T-helper 2 cell (primary cell): ENCODE measurements around the gene KCNIP4.

Experiments used
- DNase-seq, 5 experiments: peaks; one replicate each; pipeline versions ENCODE4 v3.0.0 to v3.0.0-alpha.2; 2012 to 2022

KCNIP4 gene

DNA sequence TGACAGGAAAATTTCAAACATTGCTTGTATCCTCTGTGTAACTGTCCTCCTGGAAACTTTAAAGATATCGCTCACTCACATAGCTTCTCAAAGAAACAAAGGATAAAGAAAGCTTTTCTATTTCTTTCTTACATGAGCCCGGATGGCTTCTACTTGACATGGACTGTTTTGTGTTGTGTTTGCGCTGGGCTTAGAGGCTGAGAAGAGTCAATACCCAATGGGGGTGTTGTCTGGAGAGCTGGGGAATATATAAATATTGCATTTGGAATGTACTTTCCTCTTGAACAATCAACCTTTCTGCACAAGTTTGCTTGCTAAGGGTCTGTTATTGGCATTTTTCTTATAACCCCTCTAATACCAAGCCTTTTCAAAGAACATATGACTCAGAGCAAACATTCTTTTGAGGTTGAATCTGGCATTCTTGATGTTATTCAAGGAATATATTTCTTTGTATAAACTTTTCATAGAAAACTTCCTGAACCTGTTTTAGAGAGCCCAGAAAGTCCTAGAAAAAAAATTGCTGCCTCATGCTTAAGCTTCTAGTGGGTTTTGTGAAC is 916.4 kb downstream of the KCNIP4 start:
- no peak for DNase-seq

DNA sequence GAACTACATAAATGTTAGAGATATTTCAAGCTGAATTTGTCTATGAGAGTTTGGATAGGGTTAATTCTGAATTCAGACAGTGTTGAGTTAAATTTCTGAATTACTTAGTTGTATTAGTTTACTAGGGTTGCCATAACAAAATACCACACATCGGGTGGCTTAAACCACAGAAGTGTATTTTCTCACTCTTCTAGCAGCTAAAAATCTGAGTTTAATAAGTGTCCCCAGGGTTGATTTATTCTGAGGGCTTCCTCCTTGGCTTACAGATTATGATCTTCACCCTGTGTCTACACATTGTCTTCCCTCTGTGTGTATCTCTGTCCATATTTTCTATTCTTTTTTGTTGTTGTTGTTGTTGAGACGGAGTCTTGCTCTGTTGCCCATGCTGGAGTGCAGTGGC is 929.8 kb downstream of the KCNIP4 start:
- DNase-seq: no peak

DNA sequence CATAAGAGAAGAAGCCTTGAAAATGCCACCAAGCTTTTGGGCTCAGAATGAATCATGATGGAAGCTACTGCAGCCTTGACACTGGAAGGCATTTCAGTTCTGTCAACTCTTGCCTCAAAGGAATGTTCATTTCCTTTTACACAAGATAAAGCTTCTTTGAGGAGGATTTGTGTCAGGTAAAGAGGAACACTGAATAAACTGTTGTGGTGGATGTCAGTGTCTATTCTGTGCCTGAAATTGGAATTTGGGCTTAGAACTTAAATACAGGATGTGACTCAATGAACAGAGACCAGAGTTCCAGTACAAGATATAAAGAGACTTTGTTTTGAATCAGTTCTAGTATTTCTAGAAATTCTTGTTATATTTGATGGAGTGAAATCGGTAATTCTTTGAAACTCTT is 935.1 kb downstream of the KCNIP4 start:
- DNase-seq: no peak

DNA sequence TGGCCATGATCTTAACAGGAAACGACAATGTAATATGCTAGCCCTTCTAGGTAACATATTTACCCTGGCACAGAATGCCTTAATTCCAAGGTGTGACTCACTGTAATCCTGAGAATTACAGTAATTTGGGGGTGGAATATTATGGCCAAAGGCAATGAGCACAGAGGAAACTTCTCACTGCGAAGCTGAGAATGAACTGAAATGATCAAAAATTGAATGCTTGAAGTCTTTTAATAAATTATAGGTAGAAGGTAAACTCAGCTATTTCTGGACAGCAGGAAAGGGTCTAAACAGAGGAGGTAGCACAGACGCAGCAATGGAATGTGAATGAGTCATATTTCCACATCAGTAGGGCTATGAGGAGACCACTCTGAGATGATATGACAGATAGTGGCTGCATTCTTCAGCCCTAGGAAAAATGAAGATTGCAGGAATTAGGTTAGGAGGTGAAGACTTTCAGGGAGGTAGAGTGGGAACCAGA is 935.7 kb downstream of the KCNIP4 start:
- no peak for DNase-seq

DNA sequence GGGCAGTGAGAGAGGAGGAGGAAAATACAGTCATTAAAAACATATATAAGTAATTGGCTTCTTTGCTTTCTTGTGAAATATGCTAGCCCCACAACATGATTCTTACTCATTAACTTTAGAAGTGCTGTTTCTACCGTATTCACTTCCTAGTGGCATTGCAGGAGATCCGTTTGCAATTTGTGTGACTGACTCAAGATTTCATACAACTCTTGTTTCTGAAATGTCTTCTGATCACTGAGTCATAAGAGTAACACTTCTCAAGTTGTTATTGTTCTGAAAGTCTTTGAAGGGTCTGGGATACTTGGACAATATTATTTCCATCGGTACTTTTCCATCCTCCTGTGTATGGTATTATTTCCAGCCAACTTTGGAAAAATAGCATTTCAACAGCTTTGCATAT is 937.5 kb downstream of the KCNIP4 start:
- DNase-seq: no peak

DNA sequence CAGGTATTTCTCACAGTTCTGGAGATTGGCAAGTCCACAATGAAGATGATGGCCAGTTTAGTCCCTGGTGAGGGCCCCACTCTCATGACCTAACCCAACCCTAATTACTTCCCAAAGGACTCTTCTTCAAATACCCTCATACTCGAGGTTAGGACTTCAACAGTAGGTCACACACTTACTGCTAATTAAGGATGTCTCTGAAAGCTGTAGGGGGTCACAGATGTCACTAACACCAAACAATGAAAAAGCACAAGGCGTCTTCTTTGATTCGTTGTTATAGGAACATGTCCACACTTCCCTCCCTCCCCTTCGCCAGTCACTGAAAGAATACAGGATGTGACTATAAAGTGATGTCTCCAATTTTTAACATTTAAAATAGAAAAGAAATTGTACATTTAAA is 938.6 kb downstream of the KCNIP4 start:
- no peak for DNase-seq

DNA sequence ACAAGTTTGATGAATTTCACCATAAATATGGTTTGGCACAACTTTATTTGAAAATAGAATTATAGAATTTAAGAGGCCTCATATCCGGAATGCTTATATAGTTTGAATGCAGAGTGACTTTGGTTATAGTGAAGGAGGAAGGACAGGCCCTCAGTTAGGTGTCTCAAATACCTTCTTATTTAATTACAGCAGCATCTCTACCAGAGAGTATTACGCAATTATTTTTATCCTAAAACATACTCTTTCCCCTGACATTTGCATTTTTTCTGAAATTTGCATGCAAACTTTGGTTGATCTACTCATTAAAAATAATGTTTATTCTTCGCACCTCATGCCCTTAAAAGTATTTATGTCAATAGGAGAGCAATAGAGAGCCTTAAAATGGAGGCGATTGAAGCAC is 942.9 kb downstream of the KCNIP4 start:
- DNase-seq: no peak

DNA sequence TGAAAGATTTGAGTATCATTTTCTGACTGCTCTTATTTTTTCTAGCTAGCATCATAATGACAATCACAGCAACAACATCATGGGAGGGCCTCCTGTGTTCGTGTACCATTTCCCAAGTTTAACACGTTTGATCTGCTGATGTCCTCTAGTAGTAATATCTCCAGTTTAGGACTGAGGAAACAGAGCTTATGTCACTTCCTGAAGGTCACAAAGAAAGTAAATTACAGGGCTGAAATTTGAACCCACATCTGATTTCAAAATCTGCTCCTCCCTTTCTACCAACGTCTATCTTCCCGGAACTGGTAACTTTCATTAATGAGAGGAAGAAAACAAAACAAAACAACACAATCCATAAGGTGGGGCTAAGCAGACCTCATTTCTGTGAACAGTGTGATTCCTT is 945.6 kb downstream of the KCNIP4 start:
- no peak for DNase-seq

DNA sequence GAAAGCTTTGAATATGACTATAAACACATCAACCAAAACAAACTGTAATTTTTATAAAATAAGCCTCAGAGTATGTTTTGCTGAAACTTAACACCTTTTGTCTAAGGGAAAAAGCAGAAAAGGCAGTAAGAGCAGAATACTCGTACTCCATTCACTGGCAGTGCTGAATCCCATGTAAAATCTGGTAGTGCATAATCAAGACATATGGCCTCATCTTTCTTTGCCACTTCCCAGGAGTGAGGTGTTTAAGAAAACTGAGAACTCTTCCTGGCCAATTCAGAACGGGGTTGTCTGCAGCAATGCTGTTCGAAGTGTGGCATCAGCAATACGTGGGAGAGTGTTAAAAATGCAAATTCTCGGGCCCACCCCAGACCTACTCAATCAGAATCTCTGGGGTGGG is 946.3 kb downstream of the KCNIP4 start:
- no peak for DNase-seq

DNA sequence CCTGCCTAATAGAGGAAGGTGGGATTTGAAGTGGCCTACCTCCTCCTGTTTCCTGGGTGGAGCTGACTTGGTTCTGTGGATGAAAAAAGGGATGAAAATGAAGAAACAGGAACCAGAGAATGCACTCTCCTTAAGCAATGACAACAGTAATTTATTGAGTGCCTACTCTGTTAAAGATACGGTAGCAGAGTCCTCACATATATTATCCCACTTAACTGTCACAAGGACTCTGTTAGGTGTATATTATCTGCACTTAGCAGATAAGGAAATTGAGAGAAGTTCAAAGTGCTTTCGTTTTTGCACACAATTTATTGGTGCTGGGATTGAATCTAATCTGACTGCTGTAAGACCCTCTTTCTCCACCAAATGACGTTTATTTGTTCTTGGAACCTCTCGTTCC is 947.1 kb downstream of the KCNIP4 start:
- DNase-seq: no peak

DNA sequence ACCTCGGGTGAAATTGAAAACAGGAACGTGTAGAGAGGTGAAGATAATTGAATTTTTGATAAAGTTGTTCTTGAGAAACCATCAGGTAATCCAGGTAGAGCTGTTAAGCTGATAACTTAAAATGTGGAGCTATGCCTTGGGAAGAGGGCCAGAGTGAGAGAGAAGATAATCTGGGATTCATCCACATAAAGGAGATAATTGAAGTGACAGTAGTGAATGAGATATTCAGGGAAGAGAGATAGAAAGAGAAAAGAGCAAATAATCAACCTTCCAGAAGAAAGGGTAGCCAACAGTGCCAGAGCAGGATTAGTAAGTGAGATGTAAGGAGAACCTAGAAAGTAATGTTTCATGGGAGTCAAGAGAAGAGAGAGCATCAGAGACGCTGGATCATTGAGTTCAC is 950.7 kb downstream of the KCNIP4 start:
- DNase-seq: no peak

DNA sequence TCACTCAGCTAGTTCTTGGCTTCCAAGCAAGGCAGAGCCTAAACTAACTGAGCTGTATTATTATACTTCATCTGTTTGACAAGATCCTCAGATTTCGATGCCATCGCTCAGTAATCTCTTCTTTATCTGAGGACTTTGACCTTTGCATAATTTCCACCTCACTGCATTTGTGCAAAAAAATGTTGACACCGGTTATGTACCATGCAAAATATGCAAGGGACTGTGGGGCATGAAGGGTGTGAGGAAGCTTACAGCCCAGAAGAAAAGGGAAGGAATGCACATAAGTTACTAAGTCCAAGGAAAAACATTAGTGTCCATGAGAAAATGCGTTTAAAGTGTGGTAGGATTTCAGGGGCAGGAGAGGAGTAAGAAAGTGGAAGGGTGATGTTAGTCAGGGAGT is 953.0 kb downstream of the KCNIP4 start:
- DNase-seq: no peak

DNA sequence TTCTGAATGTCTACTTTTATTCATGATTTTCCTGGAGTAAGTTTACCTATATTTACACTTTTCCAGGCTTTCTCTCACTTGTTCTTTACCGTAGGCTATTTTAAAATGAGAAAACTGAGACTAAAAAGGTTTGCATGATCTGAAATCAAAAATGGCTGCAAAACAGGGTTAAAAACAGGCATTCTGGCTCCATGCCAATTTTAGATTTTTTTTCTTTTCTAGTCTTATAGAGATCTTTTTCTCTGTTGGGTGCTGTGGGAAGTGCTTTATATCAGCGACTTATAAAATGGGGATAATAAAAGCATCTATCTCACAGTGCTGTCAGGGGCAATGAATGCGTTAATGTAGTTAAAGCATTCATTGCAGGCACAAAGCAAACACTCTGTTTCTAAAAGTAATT is 953.6 kb downstream of the KCNIP4 start:
- DNase-seq: no peak

DNA sequence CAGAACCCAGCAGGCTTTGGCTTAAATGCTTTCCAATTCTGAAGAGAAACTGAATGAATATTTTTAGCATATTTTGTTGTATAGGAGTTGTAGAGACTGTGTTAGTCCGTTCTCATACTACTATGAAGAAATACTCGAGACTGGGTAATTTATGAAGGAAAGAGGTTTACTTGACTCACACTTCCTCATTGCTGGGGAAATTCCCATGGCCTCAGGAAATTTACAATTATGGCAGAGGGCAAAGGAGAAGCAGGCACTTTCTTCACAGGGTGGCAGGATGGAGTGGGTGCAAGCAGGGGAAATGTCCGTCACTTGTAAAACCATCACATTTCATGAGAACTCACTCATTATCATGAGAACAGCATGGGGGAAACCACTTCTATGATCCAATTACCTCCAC is 956.6 kb downstream of the KCNIP4 start:
- DNase-seq: no peak

DNA sequence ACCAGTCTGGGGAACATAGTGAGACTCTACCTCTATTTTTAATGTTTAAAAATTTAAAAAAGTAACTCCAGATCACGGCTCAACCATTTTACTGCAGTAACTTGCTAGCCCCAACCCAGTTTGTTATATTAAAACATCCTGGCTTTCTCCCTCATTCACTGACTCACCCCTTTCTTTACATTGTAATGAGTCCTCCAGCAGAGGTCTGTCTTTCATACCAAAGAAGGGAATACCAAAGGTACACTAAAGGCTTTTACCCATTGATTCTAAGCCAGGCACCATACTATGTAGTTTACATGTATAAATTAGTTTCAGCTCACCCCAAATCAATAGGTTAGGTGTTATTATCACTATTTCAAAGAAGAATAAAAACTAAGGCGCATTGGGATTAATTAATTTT is 961.4 kb downstream of the KCNIP4 start:
- DNase-seq: no peak

DNA sequence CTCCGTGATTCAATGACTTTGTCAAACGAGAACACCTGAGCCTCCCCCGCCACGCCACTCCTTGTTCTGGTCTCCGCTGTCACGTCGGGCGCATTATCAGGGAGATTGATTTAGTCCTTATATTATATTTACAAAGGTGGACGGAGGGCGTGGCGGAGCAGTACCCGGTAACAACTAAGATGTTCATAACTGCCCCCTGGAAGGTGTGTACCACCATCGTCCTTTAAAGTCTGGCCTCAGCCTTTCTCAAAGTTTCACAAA is 964.1 kb downstream of the KCNIP4 start:
- DNase-seq: no peak

DNA sequence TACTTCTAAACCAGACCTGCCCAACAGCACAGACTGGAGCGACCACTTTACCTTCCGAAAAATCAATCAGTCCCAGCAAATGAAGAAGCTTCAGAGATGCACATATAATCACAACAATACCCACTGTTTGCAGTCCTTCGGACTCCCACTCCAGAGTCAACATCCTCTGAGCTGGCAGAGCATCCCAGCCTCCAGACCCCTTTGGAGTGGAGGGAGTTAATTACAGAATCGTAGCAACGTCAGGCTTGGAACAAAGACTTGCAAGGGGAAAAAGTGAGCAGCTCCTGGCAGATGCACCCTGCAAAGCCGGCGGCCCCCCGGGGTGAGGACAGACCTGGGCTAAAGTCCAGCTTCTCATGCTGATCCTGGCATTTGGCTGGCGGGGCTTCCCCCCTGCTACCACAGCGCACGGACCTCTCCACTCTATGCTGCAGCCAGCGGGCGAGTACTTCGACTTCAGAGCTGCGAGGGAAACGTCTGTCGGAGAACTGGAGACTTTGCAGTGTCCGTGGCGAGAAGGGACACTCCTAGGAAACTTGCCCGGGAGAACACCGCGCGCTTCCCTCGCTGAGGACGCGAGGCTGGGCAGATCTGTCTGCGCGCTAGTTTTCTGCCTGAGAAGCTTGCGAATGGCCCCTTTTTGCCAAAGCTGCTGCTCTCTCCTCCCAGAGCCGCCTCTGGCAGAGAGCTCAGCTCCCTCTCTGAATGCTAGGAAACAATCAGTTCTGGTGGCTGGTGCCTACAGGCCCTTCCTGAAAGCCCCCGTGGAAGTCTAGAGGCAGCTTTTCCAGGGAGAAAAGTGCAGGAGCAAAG is 964.6 kb downstream of the KCNIP4 start:
- DNase-seq: no peak

DNA sequence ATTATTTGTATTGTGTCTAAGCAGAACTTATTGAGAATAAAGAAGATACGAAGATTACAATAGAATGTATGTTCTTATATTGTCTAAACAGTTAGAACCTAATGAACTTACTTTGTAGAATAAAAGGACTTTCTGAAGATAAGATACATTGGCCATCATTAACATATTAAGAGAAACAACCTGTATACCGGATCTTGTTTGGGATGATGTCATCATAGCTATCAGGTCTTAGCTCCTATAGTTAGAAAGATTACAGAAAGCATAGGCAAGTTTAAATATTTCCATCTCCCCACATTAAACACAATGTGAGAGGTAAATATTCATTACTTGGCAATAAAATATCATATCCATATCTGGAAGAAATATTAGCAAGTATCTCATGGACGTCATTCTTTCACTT is 966.0 kb downstream of the KCNIP4 start:
- DNase-seq: no peak

DNA sequence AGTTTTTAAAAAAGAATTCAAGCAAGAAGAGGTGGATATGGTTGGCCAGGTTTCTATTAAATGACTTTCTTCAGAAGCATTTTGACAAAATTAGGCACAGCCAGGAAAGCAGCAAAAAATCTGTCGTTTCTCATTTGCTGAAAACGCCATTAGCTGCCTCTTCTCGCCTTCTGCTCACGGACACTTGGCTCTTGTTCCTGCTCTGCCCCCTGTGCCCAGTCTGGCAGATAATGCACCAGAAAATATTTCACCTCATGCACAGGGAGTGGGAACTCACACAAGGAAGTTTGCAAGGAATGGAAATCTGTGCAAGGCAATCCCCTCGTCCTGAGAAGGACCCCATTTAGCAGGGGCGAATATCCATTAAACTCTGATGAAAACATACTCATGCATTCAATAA is 988.3 kb downstream of the KCNIP4 start:
- no peak for DNase-seq

DNA sequence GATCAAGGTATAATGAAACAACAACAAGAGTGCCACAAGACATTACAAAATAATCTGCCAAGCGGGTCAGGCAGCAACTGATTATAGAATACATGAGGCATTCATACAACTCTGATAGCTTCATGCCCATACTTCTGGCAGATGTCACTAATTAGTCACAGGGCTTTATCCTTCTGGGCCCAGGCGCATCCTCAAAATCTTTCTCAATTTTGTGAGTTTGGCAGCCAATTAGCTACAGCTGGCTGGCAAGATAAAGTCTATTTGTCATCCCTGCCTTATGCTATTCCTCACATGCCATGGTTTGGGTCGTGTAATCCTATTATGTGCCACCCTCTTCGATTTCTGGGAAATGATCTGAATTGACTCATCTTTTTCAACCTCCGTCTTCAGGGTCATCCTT is 994.0 kb downstream of the KCNIP4 start:
- no peak for DNase-seq

DNA sequence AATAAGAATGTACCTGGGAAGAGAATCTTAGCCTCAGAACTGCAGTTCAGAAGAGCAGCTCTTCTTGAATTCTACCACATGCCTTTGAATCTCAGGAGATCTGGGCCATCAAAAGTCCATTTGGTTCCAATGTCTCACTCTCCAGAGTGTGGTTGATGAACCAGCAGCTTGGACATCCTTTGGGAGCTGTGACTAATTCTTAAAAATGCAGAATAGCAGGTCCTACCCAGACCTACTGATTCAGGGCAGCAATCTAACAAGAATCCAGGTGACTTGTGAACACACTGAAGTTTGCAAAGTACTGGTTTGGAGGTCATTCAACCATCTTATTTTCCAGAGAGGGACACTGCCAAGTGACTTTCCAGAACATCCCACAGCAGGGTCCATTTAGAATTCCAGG is 1003.6 kb downstream of the KCNIP4 start:
- no peak for DNase-seq

DNA sequence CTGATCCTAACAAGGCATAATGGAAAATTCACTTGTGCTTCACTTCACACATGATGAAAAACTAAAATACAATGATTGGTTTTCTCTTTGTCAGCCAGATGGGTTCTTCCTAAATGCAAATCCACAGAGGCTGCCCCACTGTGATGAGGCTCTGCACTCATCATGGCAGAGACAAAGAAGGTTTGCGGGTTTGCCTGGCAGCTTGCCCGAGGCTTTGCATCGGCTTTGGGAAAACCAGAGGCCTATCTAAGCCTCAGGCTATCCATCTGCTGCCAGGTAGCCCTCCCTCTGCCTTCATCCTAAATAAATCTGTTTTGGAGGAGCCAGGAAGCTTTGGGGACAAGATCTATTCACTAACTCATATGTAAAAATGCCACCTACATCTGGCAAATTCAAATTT is 1004.1 kb downstream of the KCNIP4 start:
- no peak for DNase-seq

DNA sequence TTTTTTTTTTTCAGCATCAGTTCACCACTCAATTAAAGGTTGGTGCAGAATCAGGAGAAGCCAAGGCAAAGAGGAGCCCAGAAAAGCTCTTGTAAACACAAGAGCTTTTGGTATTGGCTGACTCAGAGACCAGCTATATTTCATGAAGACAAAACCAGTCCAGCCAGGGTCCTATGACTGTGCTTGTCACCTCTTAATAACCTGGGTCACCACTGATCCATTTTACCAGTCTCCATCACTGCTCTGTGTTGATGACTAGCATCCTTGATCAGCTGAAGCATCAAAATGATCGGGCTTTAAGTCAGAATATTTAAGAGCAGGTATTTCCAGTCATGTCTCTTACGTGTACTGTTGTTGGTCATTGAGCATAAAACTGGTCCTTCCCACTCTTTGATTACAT is 1010.4 kb downstream of the KCNIP4 start:
- no peak for DNase-seq

DNA sequence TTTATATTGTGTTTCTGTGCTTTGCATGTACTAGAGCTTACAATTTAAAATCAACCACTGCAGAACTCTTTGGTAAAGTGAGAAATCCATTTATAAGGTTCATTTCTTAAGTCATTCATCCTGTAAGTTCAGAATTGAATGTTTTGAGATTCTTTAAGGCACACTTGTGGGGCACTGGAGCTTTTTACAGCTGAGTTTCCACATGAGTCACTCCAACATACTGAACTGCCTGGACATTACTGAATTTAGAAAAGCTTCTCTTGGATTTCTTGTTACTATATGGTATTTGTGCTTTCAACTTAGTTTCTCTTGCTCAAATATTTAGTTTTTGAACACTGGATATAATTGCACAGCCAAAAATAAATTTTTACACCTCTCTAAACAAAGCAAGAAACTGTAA is 1022.0 kb downstream of the KCNIP4 start:
- no peak for DNase-seq

DNA sequence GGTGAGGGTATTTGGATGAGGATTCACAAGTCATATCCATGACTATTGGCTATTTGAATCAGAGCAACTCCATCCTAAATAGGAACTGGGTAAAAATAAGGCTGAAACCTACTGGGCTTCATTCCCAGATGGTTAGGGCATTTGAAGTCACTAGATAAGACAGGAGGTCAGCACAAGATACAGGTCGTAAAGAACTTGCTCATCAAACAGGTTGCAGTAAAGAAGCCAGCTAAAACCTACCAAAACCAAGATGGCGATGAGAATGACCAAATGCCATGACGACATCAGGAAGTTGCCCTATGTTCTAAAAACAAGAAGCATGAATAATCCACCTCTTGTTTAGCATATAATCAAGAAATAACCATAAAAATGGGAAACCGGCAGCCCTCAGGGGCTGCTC is 1023.4 kb downstream of the KCNIP4 start:
- no peak for DNase-seq
